CD4-positive, CD25-positive, alpha-beta regulatory T cell (primary cell): ENCODE measurements around the gene RPS6KA5. TPM values are rescaled to one million over a fixed set of nuclear protein-coding genes. Genes with fewer than 3 reads are reported as not detected.

Experiments
- ATAC-seq, 2 donors: fragments of 150-1000 bp; cut with Tn5 transposase; one replicate each; pipeline ENCODE4 v1.10.0; 2021; ENCODE audit warnings: low read depth in 2 of 2, moderate number of reproducible peaks in 2 of 2, moderate library complexity in 1 of 2
- DNase-seq, 3 donors: peaks; one replicate each; pipeline versions ENCODE4 v3.0.0 to v3.0.0-alpha.2; 2012 to 2022; ENCODE audit warnings: mixed read lengths in 1 of 3
- H3K27ac ChIP-seq: one replicate; pipeline ENCODE4 v1.7.0; 2013; ENCODE audit warnings: mild to moderate bottlenecking, low read length; ENCODE audit not compliant: insufficient read depth, poor library complexity, severe bottlenecking
- H3K27me3 ChIP-seq: one replicate; pipeline ENCODE4 v1.7.0; 2013; ENCODE audit warnings: low read length; ENCODE audit not compliant: control insufficient read depth, insufficient read depth
- H3K36me3 ChIP-seq: one replicate; pipeline ENCODE4 v1.7.0; 2013; ENCODE audit warnings: mild to moderate bottlenecking, low read length, moderate library complexity; ENCODE audit not compliant: control insufficient read depth, insufficient read depth
- H3K4me1 ChIP-seq: 2 replicates; pipeline ENCODE4 v1.7.0; 2013; ENCODE audit warnings: mild to moderate bottlenecking, low read length; ENCODE audit not compliant: insufficient read depth, control insufficient read depth, poor library complexity, severe bottlenecking
- H3K4me3 ChIP-seq: one replicate; pipeline ENCODE4 v1.7.0; 2013; ENCODE audit warnings: low read depth, mild to moderate bottlenecking, low read length, moderate library complexity
- H3K9me3 ChIP-seq, 2 experiments: 1 replicate in 1 of 2; 2 replicates in 1 of 2; pipeline ENCODE4 v1.7.0; 2013; ENCODE audit warnings: low read length in 2 of 2, mild to moderate bottlenecking in 1 of 2, moderate library complexity in 1 of 2; ENCODE audit not compliant: control insufficient read depth in 2 of 2
- H3K27ac Mint-ChIP-seq, 3 donors: one replicate each; pipeline ENCODE4 v1.8.0; 2020 to 2022; ENCODE audit warnings: mild to moderate bottlenecking in 3 of 3, mixed read lengths in 3 of 3, moderate library complexity in 2 of 3
- H3K27me3 Mint-ChIP-seq: one replicate; pipeline ENCODE4 v1.8.0; 2022; ENCODE audit warnings: mild to moderate bottlenecking, mixed read lengths
- H3K36me3 Mint-ChIP-seq: one replicate; pipeline ENCODE4 v1.8.0; 2020; ENCODE audit warnings: mixed read lengths
- H3K4me1 Mint-ChIP-seq, 4 donors: one replicate each; pipeline ENCODE4 v1.8.0; 2020 to 2022; ENCODE audit warnings: mixed read lengths in 4 of 4, mild to moderate bottlenecking in 1 of 4
- H3K4me3 Mint-ChIP-seq, 4 donors: one replicate each; pipeline ENCODE4 v1.8.0; 2020 to 2022; ENCODE audit warnings: mild to moderate bottlenecking in 4 of 4, mixed read lengths in 4 of 4, moderate library complexity in 3 of 4
- H3K9me3 Mint-ChIP-seq, 7 donors: one replicate each; pipeline ENCODE4 v1.8.0; 2020 to 2022; ENCODE audit warnings: mixed read lengths in 7 of 7, mild to moderate bottlenecking in 3 of 7, moderate library complexity in 2 of 7
- polyA plus RNA-seq, 4 donors: library from polyadenylated mRNA; unstranded; fragments of 300-500 nt; fragmentation: Illumina TruSeq; gene quantifications; one replicate each; pipeline ENCODE4 v1.2.3, GENCODE V29; 2021
- total RNA-seq: library from RNA; stranded (reverse); gene quantifications from one replicate; pipeline ENCODE4 v1.2.3, GENCODE V29; 2022

RPS6KA5 gene
- total and polyA plus RNA-seq, 5 donors from 2014 or later = 20.9 to 38.2 (median 25.7) TPM

DNA sequence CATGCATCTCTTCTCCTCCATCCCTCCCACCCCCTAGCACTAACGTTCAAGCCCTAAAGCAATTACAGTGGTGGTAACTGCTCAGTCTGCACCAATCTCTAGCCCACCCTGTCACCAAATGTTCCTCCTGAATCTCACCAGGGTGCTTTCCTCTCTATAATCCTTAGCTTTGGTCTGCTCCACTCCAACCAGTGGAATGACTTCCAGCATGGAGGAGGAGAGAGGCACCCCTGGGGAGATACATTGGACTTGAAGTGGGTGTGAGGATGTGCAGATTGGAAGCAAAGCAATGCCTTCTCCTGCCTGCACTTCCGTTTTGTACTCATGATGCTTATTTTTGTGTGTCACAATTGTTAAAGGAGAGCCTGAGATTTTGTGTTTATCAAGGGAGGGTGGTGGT, 24.1 kb upstream of the RPS6KA5 start:
- ATAC-seq = no peak

GRCh38 chr14:91082282-91082681, 21.8 kb upstream of the RPS6KA5 start:
- no peak overlapping the region for H3K4me3 Mint-ChIP-seq
- DNase-seq = no peak
- no peaks in the 10 kb centered on the region for H3K9me3 ChIP-seq
- H3K4me3 ChIP-seq = no peak overlapping the region
- peaks cover 15% of the 10 kb centered on the region for H3K4me1 ChIP-seq
- ATAC-seq = no peak
- H3K36me3 Mint-ChIP-seq = no peaks in the 10 kb centered on the region
- H3K36me3 ChIP-seq = no peaks in the 10 kb centered on the region
- H3K27me3 Mint-ChIP-seq = peaks cover 9% of the 10 kb centered on the region
- H3K27ac Mint-ChIP-seq = no peak overlapping the region
- peaks cover 0 to 2% (median 0%) of the 10 kb centered on the region in 7 donors for H3K9me3 Mint-ChIP-seq
- peaks cover 13 to 39% (median 19%) of the 10 kb centered on the region in 4 donors for H3K4me1 Mint-ChIP-seq
- H3K27ac ChIP-seq = no peak overlapping the region
- H3K27me3 ChIP-seq = no peaks in the 10 kb centered on the region

More for the DNA sequence above, 24.1 kb upstream of the RPS6KA5 start:
- Mint-ChIP-seq H3K4me1 (peaks cover 9 to 28% (median 16%) of the 10 kb centered on the region in 4 donors), H3K36me3 (no peaks in the 10 kb centered on the region), H3K27ac (no peak overlapping the region), H3K4me3 (no peak overlapping the region), H3K27me3 (peaks cover 15% of the 10 kb centered on the region), H3K9me3 (peaks cover 0 to 2% (median 0%) of the 10 kb centered on the region in 7 donors)
- Histone ChIP-seq H3K27ac (no peak overlapping the region), H3K4me1 (no peaks in the 10 kb centered on the region), H3K27me3 (no peaks in the 10 kb centered on the region), H3K4me3 (no peak overlapping the region), H3K36me3 (no peaks in the 10 kb centered on the region), H3K9me3 (no peaks in the 10 kb centered on the region)
- no peak for DNase-seq

GRCh38 chr14:91080071-91080470, 19.6 kb upstream of the RPS6KA5 start:
- no peaks in the 10 kb centered on the region for H3K36me3 Mint-ChIP-seq
- H3K27me3 Mint-ChIP-seq = peaks cover 4% of the 10 kb centered on the region
- no peaks in the 10 kb centered on the region for H3K9me3 Mint-ChIP-seq
- DNase-seq = no peak
- H3K27ac ChIP-seq = no peak overlapping the region
- H3K27ac Mint-ChIP-seq = peak overlapping the region in 2 of 3 donors; percentile 18 to 60
- no peak overlapping the region for H3K4me3 ChIP-seq
- no peak for ATAC-seq
- peak overlapping the region in 1 of 4 donors; percentile 29 for H3K4me3 Mint-ChIP-seq
- H3K4me1 Mint-ChIP-seq = peaks cover 11 to 45% (median 25%) of the 10 kb centered on the region in 4 donors
- no peaks in the 10 kb centered on the region for H3K9me3 ChIP-seq
- H3K36me3 ChIP-seq = no peaks in the 10 kb centered on the region
- no peaks in the 10 kb centered on the region for H3K27me3 ChIP-seq
- H3K4me1 ChIP-seq = peaks cover 15% of the 10 kb centered on the region

- DNase-seq = peak in 2 of 3 donors; percentile 79 to 91
- peak overlapping the region; percentile 83 to 92 (median 83) for H3K27ac Mint-ChIP-seq
- peak; percentile 94 to 98 for ATAC-seq
Measured at GRCh38 chr14:91078095-91078737, 17.8 kb upstream of the RPS6KA5 start.

DNA sequence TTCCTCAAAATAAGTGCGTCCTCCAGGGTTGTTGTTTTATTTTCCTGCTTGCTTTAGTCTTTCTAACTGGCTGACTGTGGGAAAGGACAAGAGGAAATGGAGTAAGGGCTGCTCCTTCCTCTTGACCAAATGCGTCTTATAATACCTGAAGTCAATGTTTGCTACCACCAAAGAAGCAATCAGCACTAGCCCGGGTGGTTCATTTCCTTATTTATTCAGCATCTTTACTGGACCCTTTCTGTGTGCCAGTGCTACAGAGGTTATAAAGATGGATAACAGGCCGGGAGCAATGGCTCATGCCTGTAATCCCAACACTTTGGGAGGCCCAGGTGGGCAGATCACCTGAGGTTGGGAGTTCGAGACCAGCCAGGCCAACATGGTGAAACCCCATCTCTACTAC, 15.1 kb upstream of the RPS6KA5 start:
- ATAC-seq = no peak
- H3K36me3 ChIP-seq = no peaks in the 10 kb centered on the region
- DNase-seq = no peak
- Mint-ChIP-seq H3K9me3 (no peaks in the 10 kb centered on the region), H3K4me3 (no peak overlapping the region), H3K36me3 (no peaks in the 10 kb centered on the region), H3K27me3 (no peaks in the 10 kb centered on the region), H3K4me1 (peaks cover 11 to 49% (median 25%) of the 10 kb centered on the region in 4 donors), H3K27ac (no peak overlapping the region)
- H3K4me1 ChIP-seq = peaks cover 15% of the 10 kb centered on the region
- no peak overlapping the region for H3K4me3 ChIP-seq
- H3K27ac ChIP-seq = no peak overlapping the region
- no peaks in the 10 kb centered on the region for H3K9me3 ChIP-seq
- H3K27me3 ChIP-seq = no peaks in the 10 kb centered on the region

More at GRCh38 chr14:91078095-91078737, 17.8 kb upstream of the RPS6KA5 start:
- no peaks in the 10 kb centered on the region for H3K9me3 ChIP-seq
- H3K4me3 ChIP-seq = peak overlapping the region; percentile 53
- peak overlapping the region; percentile 55 for H3K27ac ChIP-seq
- Mint-ChIP-seq H3K36me3 (no peaks in the 10 kb centered on the region), H3K4me3 (peak overlapping the region; percentile 18 to 83 (median 50)), H3K27me3 (no peaks in the 10 kb centered on the region), H3K4me1 (peaks cover 11 to 45% (median 23%) of the 10 kb centered on the region in 4 donors), H3K9me3 (no peaks in the 10 kb centered on the region)
- no peaks in the 10 kb centered on the region for H3K36me3 ChIP-seq
- peaks cover 15% of the 10 kb centered on the region for H3K4me1 ChIP-seq
- H3K27me3 ChIP-seq = no peaks in the 10 kb centered on the region

DNA sequence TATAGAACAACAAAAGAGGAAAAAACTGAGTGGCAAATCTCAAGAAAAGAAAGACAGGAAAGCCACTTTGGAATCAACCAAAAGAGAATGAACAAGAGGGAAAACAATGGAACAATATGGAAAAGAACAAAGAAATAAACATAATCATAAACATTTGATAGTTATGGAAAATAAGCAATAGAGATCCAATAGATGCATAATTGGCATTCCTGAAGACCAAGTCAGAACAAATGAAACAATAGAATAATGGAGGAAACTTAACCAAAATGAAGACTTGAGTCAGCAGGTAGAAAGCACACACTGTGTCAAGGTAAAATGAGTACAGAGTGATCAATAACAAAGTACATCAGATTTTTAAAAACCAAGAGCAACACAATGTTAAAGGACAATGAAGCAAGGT, 10.1 kb upstream of the RPS6KA5 start:
- Mint-ChIP-seq H3K27ac (peak overlapping the region in 1 of 3 donors; percentile 44), H3K36me3 (peaks cover 3% of the 10 kb centered on the region), H3K4me3 (peak overlapping the region in 1 of 4 donors; percentile 19), H3K27me3 (no peaks in the 10 kb centered on the region), H3K4me1 (peaks cover 17 to 57% (median 31%) of the 10 kb centered on the region in 4 donors), H3K9me3 (peaks cover 0 to 3% (median 0%) of the 10 kb centered on the region in 7 donors)
- H3K4me1 ChIP-seq = peaks cover 44% of the 10 kb centered on the region
- no peaks in the 10 kb centered on the region for H3K27me3 ChIP-seq
- H3K27ac ChIP-seq = peak overlapping the region; percentile 6
- no peak for ATAC-seq
- no peaks in the 10 kb centered on the region for H3K36me3 ChIP-seq
- H3K4me3 ChIP-seq = no peak overlapping the region
- no peak for DNase-seq
- H3K9me3 ChIP-seq = no peaks in the 10 kb centered on the region

DNA sequence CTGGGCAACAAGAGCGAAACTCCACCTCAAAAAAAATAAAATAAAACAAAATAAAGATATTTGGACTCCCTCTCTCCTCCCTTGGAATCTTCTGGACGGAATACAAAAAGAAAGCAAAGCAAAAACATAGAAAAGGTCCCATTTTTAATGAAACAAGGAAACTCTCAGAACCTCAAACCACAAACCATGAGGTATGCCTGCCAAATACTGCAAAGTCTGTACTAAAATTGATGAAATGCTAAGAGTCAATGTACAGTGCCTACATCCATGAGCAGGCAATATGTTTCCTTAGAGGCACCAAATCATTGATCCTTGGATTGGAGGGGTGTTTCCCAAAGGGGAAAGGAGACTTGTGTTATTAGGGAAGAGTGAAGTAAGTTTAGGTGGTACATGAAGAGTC, 8.2 kb upstream of the RPS6KA5 start:
- H3K27me3 ChIP-seq = no peaks in the 10 kb centered on the region
- no peaks in the 10 kb centered on the region for H3K9me3 ChIP-seq
- no peaks in the 10 kb centered on the region for H3K27me3 Mint-ChIP-seq
- peaks cover 56% of the 10 kb centered on the region for H3K4me1 ChIP-seq
- peaks cover 24 to 73% (median 47%) of the 10 kb centered on the region in 4 donors for H3K4me1 Mint-ChIP-seq
- H3K4me3 ChIP-seq = peak overlapping the region; percentile 51
- peaks cover 0 to 3% (median 0%) of the 10 kb centered on the region in 7 donors for H3K9me3 Mint-ChIP-seq
- peaks cover 6% of the 10 kb centered on the region for H3K36me3 Mint-ChIP-seq
- ATAC-seq (peak in 1 of 2 donors; percentile 29), DNase-seq (peak in 2 of 3 donors; percentile 19 to 54)
- peak overlapping the region; percentile 34 for H3K27ac ChIP-seq
- peak overlapping the region; percentile 76 to 90 (median 89) for H3K27ac Mint-ChIP-seq
- no peaks in the 10 kb centered on the region for H3K36me3 ChIP-seq
- H3K4me3 Mint-ChIP-seq = peak overlapping the region; percentile 68 to 81 (median 74)
